Hematopoietic multipotent progenitor cell (in vitro differentiated cells): Measurements from ENCODE around the gene ZNF365. TPM values are rescaled to one million over a fixed set of nuclear protein-coding genes. Genes with fewer than 3 reads are reported as not detected.
A peak's percentile ranks its signal among the peaks of the same experiment; 100 is the strongest.
"Not testable (repeated sequence)": the region's sequence is repeated elsewhere in the genome, so short reads cannot be mapped to it uniquely, and the experiment has no call there.

Source experiments
- DNase-seq, 3 donors: peaks; one replicate each; pipeline ENCODE4 v3.0.0-alpha.2; 2011 to 2015; ENCODE audit warnings: low read depth in 2 of 3, low spot score in 2 of 3
- total RNA-seq: library from RNA; depleted of rRNA; stranded (reverse); fragments of >200 nt; gene quantifications from one replicate; pipeline ENCODE4 v1.2.3, GENCODE V29; 2012

The ZNF365 gene
- total RNA-seq, 1 donor: under 0.01 TPM

- no peak for DNase-seq
Observed at GRCh38 chr10:62377026-62377415, 2.9 kb downstream of the ZNF365 start.

GRCh38 chr10:62377966-62378365 is 3.8 kb downstream of the ZNF365 start:
- no peak for DNase-seq

DNA sequence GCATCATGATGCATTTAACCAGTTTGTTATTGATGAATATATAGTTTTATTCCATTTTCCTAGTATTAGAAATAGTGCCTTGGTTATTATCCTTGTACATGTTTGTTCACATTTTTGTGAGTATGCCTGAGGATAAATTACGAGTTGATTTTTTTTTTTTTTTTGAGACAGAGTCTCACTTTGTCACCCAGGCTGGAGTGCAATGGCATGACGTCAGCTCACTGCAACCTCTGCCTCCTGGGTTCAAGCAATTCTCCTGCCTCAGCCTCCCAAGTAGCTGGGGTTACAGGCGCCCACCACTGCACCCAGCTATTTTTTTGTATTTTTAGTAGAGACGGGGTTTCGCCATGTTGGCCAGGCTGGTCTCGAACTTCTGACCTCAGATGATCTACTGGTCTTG is 4.7 kb downstream of the ZNF365 start:
- not testable (repeated sequence) for DNase-seq

GRCh38 chr10:62379394-62379793 is 5.2 kb downstream of the ZNF365 start:
- no peak for DNase-seq

DNA sequence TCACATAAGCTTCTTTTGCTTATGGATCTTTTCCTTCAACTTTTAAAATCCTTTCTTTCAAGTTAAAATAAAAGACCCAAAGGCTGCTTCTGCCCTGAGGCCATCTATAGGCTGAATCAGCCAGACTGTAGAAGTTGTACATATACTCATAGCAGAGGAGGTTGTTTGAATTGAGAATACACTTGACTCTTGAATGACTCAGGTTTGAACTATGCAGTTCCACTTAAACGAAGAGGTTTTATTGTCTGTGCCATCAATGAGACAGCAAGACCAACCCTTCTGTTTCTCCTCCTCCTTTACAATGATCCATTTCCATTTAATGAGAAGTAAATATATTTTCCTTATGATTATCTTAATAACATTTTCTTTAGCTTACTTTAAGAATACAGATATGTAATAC is 5.8 kb downstream of the ZNF365 start:
- DNase-seq: no peak

GRCh38 chr10:62381385-62382102 is 7.4 kb downstream of the ZNF365 start:
- no peak for DNase-seq

DNA sequence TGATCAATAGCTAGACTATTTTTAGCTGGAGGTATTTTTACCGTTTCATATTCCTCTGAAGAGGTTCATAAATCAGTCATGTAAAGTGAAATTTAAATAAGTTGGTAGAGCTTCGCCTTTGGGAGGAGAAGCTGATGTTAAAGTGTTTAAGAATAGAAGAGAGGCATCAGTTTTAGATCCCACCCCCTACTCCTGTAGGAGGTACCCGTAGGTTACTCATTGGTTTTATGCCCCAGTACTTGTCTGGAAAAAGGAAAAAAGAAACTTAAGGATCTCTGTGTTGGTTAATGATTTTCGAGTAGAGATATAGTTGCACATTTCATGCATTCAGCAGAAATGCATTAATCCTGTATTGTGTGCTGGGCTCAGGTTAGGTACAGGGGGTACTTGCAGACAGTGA is 8.7 kb downstream of the ZNF365 start:
- DNase-seq: no peak

DNA sequence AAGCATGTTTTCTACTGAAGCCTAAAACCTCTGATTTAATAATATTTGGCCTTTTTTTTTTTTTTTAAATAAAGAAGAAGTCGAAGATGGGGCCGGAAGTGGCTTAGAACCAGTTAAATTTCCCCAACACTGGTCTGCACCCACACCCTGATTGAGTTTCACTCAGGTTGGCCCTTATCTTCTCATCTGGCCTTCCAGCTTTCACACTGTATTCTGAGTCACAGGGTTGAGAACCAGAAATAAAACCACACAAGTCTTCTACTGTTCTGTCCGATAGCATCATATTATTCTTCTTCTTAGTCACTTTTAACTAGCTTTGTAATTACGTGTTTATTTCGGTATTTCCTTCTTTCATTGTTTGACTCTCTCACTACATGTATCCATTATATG is 9.9 kb downstream of the ZNF365 start:
- DNase-seq: peak in 1 of 3 donors; percentile 60

DNA sequence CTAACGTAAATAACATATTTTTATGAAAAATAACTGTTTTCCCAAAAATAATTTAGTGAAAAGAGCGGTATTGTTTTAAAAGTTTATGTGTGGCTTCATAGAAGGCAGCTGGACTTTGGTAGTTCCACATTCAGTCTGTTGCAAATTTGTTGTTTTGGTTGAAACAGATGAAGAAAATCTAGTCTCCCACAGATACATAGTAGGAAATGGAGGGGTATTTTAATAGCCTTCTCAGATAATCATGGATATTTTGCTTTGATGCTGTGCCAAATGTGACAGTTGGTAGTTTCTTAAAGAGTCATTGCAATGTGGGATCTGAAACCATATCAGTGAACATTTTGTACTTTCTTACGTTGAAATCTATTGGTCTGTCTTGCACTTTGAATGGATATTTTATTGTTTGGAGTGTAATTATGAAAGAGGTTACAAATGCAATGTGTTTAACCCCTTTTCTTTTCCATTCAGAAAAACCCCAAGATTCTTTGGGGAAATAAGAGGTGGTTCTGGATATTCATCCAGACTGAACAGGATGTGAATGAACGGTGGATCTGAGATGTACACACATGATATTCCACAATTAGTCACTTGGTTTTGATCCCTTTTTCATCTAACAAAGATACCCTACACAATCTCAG is 10.4 kb downstream of the ZNF365 start:
- no peak for DNase-seq

- DNase-seq: no peak
Observed at GRCh38 chr10:62386356-62387320, 12.5 kb downstream of the ZNF365 start.

GRCh38 chr10:62388328-62388727 is 14.2 kb downstream of the ZNF365 start:
- no peak for DNase-seq

- DNase-seq: no peak
Observed at GRCh38 chr10:62390497-62391176, 16.5 kb downstream of the ZNF365 start.

GRCh38 chr10:62393237-62393636 is 19.1 kb downstream of the ZNF365 start:
- DNase-seq: no peak

- DNase-seq: no peak
Observed at GRCh38 chr10:62394556-62395018, 20.4 kb downstream of the ZNF365 start.

- DNase-seq: no peak
Observed at GRCh38 chr10:62395892-62396291, 21.7 kb downstream of the ZNF365 start.

GRCh38 chr10:62396864-62397263 is 22.7 kb downstream of the ZNF365 start:
- DNase-seq: no peak

GRCh38 chr10:62399211-62399610 is 25.0 kb downstream of the ZNF365 start:
- DNase-seq: no peak

DNA sequence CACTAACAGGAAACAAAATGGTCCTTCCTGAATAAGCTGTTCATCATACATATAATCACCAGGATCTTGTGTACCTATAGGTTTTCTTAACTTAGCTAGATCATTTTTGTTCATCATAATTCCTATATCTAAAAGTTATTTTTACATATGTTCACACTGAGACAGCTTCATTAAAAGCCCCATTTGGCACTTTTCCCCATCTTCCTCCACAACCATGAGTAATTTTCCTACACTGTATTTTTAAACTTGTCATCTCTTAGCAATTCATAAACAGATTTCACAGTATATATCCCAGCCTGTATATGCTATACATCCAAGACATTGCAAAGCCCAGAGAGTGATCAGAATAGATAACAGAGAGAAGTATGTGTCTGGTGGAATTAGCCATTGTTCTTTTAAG is 28.3 kb downstream of the ZNF365 start:
- no peak for DNase-seq

GRCh38 chr10:62410528-62410927 is 36.4 kb downstream of the ZNF365 start:
- not testable (repeated sequence) for DNase-seq

- DNase-seq: not testable (repeated sequence)
Observed at GRCh38 chr10:62410934-62411333, 36.8 kb downstream of the ZNF365 start.

DNA sequence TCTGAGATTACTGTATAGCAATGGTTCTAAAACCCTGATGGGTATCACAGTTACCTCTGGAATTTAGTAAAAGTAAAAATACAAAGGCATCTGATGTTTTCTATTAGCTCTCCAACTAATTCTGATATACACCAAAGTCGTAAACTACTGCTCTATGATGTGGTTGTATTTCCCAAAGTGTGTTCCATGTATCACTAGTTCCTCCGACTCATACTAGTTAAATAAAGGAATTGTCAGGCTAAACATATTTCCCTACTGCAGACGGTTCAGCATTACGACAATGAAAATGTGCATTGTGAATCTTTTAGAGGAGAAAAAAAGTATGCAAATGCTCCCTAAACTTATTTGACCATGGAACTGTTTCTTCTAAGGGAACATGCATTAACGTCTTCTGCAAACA is 38.9 kb downstream of the ZNF365 start:
- DNase-seq: no peak
